ENCODE measurements around the gene CBR4.
"Not testable (repeated sequence)": the region's sequence is repeated elsewhere in the genome, so short reads cannot be mapped to it uniquely, and the experiment has no call there.

CBR4 gene

DNA sequence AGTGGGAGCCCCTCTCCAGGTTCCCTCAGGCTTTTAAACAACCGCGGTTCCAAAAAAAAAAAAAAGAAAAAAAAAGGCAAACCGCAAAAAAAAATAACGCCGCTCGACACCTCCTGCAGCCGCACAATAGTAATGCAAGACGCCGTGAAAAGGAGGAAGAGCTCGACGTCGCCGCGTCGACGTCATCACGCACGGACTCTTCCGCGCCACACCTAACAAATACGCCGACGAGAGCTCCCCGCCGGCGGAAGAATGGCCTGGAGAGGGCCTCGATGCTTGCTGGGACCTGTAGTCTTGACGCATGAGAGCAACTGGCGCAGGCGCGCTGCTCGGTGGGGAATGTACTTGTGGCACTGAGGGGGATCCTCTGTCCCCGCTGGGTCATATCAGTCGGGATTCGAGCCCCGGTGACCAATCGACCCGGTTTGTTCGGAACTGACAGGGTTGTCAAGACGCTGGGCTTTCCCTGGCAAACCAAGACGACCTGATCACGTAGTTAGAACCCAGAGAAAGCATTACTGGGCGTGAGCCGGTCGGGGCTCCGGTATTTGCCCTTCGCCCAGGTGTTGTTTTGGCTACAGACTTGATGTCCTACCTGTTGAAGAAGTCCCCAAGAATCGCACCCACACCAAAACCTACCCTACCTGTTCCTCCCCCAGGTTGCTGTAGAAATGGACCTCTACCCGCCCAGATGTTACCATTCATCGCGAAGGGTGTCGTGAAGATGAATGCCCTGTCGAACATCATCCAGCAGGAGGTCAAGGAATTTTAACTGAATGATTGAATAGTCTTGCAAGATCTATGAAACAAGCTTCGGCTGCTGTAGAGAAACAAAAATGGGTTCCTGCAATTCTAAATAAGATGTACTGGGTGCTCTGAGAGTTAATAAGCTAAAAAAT, at the start of gene CBR4:
TSS of gene CBR4 (minus strand) at position 131 of the 899 bp plus-strand sequence. CDS start 166 bp downstream, outside the sequence.
- peak; percentile 94 for DNase-seq

DNA sequence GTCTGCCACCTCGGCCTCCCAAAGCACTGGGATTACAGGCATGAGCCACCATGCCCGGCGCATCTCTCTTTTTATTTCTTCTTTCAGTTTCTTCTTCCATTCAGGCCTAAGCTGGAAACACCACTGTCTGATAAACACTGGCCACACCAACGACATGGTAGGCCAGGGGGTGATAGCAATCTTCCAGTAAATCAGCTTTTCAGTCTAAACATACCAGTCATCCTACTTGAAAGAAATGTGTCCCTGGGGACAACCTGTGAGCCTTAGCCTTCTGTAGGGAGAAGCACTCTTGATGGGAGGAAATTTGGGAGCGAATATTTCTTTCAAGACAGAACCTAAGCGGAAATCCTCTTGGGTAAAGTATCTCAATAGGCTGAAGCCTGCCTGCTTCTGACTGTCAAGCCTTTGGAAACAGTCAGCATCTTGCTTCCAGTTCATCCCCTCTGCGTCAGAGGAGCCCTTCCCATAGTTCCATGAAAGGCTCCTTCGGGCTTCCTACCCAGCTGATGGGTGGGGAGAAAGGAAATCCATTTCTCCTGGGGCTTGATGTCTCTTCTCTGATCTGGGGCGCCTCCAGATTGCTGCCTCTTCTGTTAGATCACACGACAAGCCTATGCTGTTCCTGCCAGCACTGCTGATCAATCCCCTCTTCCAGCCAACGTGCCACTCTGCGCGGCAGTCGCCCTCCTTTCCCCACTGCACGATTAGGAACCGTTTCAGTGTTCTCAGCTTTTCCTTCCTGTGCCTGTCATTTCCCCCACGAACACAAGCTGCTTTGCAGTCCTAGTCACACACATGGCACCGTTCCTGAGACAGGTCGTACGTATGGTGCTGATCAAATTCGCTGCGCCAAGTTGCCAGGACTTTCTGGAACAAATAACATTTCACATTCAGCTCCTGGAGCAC, 49.5 kb upstream of the CBR4 start:
- no peak for DNase-seq

DNA sequence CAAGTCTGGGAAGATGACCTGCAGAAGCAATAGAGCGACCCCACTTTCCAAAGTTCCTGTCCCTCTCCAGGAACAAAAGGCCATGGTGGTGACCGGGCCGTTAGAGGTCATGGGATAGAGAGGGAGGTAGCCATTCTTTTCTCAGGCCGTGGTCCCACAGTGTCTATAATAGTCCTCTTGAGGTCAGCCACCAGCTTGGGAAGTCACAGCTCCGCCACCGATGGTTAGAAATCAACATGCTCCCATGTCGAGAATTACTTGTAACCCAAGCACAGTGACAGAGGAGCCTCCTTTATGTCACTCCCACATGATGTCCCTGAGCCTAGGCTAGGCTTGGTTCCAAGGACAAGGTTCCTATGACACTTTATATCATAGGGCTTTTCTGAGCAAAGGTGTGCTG, 48.3 kb upstream of the CBR4 start:
- no peak for DNase-seq

DNA sequence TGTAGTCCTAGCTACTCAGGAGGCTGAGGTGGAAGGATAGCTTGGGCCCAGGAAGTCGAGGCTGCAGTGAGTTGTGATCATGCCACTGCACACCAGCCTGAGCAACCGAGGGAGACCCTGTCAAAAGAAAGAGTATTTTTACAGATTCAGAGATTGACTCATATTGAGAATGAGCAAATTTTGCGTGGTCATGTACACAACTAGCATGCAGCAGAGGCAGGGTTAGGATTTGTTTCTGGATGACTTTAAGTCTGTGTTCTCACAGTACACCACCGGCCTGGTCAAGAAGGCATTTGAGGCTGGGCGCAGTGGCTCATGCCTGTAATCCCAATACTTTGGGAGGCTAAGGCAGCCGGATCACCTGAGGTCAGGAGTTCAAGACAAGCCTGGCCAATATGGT, 44.8 kb upstream of the CBR4 start:
- DNase-seq, result no peak

DNA sequence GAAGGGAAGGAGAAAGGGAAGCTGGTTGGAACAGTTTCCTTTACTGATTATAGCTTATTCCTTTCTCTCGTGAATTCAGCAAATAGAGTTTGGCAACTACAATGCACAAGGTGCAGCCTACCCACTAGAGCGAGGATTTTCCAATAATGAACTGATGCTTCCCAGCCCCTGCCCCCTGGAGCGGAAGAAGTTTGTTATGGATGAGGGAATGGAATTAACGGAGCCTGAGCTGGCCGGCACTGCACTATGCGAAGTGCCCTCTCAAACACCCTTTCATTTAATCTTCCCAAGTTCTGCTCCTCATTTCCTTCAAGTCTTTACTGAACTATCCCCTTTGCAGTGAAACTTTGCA, 42.5 kb upstream of the CBR4 start:
- DNase-seq, result no peak

GRCh38 chr4:169051761-169052593, 41.9 kb upstream of the CBR4 start:
- DNase-seq, result no peak

DNA sequence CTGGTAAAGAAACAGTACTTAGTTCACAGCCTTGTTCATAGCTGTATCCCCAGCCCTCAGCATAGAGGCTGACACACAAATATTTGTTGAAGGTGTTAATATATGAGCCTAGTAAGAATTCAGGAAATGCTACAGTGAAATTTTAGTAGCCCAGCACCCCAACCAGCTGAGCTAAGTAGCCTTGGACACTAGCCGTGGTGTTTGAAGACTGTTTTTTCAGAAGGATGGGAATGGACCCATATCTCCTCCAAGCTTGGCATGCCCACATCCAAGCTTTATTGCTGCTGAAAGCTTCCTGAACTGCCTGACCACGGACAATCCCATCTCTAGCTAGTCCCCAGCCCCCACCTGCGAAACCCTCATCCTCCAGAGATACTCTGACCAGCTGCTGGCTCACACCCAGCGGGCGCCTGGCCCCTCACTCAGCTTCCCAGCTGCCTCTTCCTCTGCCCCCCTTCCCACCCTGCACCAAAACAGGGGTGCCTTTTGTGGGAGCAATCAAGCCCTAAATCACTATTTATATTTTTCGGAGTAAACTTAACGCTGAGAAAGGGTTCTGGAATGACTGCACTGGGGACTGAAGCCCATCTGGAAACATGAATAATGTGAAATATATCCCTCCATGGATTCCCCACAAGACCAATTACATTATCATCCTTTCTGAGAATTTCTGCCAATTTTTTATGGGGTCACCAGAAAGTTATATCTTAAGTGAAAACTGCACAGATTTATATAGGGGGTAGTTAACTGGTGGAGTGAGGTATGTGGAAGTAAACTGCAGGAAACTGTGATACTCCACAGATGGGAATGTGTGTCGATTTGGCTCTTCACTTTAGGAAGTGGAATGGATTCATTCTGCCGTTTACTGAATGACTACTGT, 41.1 kb upstream of the CBR4 start:
- no peak for DNase-seq

DNA sequence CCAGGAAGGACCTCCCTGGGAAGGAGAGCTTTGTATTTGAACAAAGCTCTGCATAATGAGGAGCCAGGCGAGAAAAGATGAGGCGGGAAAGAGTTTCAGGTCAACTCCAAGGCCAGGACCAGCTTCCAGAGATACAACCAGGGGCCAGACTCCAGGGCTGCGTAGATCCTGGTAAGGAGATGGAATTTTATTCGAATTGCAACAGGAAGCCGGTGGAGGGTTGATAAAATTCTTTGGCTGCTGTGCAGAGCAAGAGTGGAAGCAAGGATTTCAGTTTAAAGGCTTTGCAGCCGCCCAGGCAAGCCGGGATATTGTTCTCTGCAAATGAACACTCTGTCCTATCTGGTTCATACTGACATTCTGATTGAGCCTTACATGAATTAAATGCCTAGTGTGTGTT, 40.2 kb upstream of the CBR4 start:
- DNase-seq, result no peak

DNA sequence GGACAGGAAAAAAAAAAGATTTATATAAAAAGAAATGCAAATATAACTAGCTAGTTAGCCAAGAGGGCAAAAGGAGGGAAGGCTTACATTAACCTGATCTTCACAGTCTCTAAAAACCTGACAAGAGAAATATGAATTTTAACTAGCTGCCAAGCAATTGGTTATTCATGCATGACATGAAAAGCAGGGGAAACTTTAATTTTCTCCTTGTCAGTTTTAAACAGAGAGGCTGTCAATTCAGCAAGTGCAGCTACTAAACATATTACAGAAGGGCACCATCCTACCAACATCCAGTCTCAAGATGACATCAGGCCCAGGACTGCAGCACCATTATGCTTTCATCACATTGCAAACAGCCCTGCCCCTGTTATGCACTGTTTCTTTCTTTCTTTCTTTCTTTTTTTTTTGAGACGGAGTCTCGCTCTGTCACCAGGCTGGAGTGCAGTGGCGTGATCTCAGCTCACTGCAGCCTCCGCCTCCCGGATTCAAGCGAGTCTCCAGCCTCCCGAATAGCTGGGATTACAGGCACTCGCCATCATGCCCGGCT, 38.9 kb upstream of the CBR4 start:
- DNase-seq, result no peak

- DNase-seq, result no peak
Observed at GRCh38 chr4:169047956-169048355, 37.9 kb upstream of the CBR4 start.

DNA sequence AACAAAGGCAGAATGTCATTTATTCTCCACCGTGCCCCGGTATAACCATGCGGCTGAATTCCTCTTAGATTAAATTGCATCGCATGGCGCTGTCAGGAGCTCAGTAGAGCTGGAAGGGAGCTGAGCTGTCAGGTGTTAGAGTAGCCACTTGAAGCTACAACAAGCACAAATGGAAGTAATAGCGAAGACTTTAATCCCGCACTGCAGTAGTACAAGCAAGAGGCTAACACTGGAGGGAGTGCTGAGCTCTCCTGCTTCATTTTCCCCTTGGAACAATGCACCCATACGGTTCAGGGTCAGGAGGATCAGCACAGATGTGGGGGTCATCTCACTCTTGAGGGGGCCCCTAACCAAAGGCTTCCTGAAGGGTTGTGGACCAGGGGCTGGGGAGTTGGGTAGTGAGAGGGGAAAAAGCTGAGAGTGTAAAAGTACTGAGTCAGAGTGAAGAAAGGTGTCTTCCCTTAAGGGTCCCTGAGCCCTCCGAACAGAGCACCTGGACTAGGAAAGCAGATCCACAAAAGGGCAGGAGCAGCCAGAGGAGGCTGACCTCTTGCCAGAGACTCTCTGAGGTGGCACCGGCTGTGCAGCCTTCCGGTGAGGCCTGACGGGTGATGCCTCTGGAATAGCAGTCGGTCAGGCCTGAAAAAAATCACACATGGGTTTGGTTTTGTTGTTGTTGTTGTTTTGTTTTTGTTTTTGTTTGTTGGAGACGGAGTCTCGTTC, 36.0 kb upstream of the CBR4 start:
- no peak for DNase-seq

DNA sequence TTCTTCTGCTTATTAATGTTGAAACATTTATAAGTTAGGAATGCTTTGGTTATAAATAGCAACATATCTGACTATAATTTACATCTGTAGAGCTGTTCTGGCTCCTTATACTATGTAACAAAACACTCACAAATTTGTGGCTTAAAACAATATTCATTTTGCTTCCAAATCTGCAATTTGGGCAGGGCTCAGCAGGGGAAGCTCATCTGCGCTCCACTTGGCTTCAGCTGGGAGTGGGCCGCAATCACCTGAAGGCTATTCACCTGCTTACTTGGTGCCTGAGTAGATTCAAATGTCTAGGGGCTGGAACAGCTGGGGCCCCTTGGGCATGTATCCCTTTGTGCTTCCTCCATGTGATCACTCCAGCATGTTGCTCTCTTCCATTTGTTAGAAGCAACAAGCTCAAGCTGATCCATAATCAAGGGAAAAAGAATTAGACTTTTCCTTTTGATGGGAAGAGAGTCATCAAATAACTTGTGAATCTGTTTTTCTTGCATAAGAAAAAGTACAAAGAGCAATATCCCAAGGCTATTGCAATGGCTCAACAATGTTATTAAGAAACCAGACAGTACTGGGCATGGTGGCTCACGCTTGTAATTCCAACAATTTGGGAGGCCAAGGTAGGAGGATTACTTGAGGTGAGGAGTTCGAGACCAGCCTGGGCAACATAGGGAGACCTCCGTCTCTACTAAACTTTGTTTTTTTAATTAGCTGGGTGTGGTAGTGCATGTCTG, 34.8 kb upstream of the CBR4 start:
- no peak for DNase-seq

- no peak for DNase-seq
Observed at GRCh38 chr4:169042608-169043007, 32.6 kb upstream of the CBR4 start.

GRCh38 chr4:169040559-169041261, 30.7 kb upstream of the CBR4 start:
- DNase-seq, result no peak

- DNase-seq, result no peak
Observed at GRCh38 chr4:169039251-169039954, 29.3 kb upstream of the CBR4 start.

DNA sequence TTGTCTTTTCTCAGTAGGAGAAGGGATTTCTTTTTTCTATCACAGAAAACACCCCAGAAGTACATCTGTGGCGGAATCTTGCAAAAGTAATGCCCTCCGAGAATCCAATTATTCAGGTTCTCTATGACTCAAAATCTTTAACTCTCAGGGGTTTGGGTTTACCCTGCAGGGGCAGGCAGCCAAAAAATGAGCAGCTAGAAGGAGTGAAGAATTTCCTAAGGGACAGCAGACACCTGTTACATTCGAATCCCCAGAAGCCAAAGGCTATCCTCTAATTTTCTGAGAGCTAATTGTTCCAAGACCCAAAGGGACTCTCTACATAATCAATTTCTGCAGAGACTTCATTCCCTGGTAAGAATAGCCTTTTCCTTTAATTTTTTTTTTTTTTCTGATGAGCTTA, 27.5 kb upstream of the CBR4 start:
- DNase-seq, result no peak

DNA sequence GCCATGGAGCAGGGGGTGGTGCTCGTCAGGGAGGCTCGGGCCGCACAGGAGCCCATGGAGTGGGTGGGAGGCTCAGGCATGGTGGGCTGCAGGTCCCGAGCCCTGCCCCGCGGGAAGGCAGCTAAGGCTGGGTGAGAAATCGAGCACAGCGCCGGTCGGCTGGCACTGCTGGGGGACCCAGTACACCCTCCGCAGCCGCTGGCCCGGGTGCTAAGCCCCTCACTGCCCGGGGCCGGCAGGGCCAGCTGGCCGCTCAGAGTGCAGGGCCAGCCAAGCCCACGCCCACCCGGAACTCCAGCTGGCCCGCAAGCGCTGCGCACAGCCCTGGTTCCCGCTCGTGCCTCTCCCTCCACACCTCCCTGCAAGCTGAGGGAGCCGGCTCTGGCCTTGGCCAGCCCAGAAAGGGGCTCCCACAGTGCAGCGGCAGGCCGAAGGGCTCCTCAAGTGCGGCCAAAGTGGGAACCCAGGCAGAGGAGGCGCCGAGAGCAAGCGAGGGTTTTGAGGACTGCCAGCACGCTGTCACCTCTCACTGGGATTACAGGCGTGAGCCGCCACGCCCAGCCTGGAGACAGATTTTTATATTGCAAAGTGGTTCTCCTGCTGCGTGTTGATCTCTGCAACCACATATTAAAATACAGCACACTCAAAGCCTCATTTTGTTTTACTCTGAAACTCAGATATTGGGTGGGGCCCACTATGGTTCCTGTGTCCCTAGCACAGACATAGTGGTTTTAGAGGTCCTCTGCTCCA, 26.0 kb upstream of the CBR4 start:
- not testable (repeated sequence) for DNase-seq

GRCh38 chr4:169033660-169034059, 23.6 kb upstream of the CBR4 start:
- no peak for DNase-seq
